KG1 (cell line): ENCODE results near the gene PDZD2.
"Not testable (repeated sequence)": the region's sequence is repeated elsewhere in the genome, so short reads cannot be mapped to it uniquely, and the experiment has no call there.

Source experiments
- DNase-seq: peaks from one replicate; lab custom pipeline; 2025; lab: John Stamatoyannopoulos, UW

PDZD2 gene

DNA sequence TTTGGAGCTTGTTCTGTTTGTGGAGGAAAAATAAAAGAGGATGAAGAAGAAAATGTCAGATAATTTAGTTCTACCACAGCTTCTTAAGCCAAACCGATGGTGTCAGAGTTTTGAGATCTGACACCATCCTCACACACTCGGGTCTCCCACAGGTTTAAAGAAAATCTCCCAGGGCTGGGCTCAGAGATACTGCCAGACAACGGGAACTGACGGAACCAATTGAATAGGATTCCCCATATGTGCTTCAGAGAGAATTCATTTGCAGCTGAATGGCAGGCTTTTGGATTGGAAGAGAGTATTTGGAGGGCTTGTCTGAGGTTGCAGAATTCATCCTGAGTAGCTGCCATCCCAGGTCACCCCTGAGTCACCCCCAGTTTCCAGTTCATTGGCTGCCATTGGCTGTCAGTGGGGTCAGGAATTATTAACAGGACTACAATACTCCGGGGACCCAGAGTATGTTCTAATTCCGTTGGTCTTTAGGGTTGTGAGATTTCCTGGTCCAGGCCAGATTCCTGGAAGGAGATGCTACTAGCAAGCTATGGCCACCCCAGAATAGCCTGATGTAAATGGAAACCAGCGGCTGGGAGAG is 131.3 kb downstream of the PDZD2 start:
- DNase-seq: no peak

GRCh38 chr5:31770998-31771397 is 132.1 kb downstream of the PDZD2 start:
- no peak for DNase-seq

DNA sequence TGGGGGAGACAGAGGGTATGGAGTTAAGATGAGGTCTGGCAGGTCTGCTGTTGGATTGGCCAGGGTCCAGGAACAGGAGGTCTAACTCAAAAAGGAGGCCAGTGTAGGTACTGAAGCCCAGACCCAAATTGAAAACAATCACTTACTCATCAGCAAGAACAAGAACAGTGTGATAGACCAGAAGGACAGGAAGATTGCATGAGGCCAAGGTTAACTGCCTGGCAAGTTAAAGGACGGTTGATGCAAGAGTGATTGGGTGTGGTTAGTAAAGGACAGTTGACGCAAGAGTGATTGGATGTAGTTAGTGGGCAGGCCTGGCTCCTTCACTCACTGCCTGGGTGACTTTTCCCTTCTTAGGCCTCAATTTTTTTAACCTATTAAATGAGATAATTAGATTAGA is 132.6 kb downstream of the PDZD2 start:
- no peak for DNase-seq

DNA sequence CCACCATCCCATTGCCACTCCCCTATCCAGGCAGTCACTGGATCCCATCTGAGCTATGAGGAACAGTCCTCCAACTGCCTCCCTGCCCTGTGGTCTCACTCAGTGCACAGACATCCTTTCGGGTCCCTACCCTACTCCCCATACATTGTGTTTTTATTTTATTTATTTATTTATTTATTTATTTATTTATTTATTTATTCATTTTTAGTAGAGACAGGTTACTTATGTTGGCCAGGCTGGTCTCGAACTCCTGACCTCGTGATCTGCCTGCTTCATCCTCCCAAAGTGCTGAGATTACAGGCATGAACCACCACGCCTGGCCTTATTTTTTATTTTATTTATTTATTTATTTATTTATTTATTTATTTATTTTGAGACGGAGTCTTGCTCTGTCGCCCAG is 137.4 kb downstream of the PDZD2 start:
- not testable (repeated sequence) for DNase-seq

GRCh38 chr5:31776976-31777651 is 138.2 kb downstream of the PDZD2 start:
- DNase-seq: no peak

GRCh38 chr5:31781772-31782171 is 142.8 kb downstream of the PDZD2 start:
- DNase-seq: no peak

- DNase-seq: no peak
Measured at GRCh38 chr5:31783086-31783645, 144.2 kb downstream of the PDZD2 start.

GRCh38 chr5:31783731-31784130 is 144.8 kb downstream of the PDZD2 start:
- DNase-seq: no peak

GRCh38 chr5:31786090-31786631 is 147.2 kb downstream of the PDZD2 start:
- no peak for DNase-seq

- no peak for DNase-seq
Measured at GRCh38 chr5:31794009-31794408, 155.1 kb downstream of the PDZD2 start.

DNA sequence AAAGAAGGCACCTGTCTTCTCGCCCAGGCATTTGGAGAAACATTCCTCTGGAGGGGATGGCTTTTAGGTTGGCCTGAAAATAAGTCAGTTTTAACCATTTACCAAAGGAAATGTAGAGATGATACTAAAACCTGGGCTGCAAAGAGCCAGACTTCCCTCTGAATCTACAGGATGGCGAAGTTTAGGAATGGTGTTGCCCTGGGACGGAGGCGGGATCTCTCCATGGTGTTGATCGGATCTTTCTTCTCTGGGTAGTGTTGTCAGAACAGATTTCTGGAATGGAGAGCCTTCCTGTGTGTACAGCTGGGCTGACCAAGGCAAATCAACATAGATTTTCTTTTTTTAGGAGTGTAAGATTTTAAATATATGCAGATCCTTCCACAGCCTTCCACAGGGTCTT is 159.2 kb downstream of the PDZD2 start:
- DNase-seq: no peak

DNA sequence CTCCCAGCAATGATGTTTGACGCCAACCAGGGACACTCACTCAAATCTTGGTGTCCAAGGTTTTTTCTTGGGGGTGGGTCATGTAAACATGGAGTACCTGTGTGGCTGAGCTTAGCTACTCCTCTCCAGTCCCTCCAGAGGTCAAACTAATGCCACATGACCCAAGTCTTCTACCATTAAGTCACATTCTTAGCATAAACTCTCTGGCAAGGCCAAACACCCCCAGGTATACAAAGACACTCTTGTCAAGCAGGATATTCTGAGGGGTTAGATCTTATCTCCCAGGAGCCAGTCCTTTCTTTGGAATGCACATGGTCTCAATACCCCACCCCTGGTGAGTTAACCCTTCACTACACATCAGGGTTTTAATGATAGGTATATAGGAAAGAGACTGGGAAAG is 161.4 kb downstream of the PDZD2 start:
- no peak for DNase-seq

GRCh38 chr5:31805785-31806400 is 167.0 kb downstream of the PDZD2 start:
- DNase-seq: no peak

DNA sequence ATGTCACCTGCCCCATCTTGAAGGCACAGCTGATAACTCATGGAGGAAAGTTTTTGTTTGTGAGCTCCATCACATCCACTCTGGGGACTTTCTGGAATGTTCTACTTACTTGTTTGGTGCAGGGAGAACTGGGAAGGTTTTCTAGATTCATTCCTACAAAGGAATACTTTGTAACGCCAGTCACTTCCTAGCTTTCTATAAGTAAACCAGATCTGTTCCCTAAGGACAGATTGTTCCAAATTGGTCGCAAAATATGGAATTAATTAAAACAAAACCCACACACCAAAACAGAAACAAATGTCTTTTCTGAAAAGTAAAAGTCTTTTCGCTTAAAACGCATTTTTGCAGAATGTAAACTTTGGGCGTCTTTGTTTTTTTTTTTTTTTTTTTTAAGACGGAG is 167.6 kb downstream of the PDZD2 start:
- DNase-seq: no peak

DNA sequence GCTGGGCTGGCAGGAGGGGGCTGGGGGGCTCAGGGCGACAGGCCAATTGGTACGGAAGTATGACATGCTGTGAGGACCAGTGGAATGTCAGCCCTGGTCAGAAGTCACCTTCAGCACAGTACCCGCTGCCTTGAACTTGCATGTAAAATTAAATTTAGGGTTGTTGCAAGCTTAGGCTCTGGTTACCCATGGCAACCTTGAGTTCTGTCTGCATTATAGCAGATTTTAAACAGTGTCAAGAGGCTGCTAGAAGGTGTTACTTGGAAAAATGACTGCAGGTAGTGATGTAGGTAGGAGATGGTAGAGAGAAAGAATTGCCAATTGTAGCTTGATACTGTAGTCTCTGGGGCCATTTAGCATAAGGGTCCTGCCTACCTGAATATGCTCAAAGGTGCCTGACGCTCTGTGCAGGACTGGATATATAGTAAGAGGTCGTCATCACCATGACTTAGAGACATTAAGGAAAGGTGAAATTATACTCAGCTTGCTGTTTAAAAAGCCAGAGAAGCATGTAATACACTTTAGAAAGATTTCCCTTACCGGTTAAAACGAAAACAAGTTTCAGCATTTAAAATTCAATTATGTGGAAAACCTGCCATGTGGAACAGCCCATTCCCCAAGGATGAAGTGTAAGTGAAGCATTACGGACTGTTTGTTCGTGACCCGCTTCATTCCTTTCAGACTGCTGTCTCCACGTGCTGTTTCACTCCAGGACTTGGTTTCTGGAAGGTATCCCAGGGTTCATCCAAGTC is 169.0 kb downstream of the PDZD2 start:
- no peak for DNase-seq

GRCh38 chr5:31809050-31809870 is 170.3 kb downstream of the PDZD2 start:
- no peak for DNase-seq

GRCh38 chr5:31811210-31811609 is 172.3 kb downstream of the PDZD2 start:
- no peak for DNase-seq

DNA sequence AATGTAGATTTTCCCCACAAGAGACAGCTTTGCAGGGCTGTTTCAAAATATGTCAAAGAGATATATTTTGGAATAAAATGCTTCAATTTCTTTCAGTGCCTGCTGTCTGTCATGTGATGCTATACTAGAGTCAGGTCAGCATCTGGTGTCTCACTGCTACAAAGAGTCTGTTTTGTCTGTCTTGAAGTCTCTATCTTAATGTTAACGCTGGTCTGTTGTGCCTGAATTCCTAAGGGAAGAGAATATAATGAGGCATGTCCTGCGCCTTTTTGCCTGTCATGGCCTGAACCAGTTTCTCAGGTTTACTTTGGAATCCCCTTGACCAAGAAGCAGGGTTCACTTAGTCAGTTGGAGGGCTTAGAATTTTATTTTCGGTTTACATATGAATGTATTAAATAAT is 176.4 kb downstream of the PDZD2 start:
- DNase-seq: no peak

DNA sequence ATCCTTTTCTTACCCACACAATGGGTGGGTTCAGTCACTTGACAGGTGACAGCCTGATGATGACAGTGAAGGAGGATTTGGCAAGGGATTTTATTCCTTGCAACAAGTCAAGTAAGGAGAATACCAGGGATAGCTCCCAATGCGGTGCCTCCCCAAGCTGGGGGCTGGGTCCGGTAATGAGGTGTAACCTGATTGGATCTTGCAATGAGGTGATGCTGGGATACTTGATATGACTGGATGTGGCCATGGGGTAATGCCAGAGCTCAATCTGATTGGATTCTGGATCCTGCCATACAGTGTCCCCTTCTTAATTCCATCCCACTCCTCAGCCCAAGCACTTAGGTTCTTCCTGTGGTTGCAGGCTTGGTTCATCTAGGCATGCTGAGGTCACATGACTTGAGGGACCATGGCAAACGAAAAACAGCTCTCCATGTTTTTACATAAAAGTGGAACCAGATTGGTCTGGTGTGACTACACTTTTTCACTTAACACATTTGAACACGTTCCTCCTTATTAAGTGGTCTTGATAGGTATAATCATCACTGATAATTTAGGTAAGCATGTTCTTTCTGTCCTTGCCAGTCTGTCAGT is 181.1 kb downstream of the PDZD2 start:
- no peak for DNase-seq

DNA sequence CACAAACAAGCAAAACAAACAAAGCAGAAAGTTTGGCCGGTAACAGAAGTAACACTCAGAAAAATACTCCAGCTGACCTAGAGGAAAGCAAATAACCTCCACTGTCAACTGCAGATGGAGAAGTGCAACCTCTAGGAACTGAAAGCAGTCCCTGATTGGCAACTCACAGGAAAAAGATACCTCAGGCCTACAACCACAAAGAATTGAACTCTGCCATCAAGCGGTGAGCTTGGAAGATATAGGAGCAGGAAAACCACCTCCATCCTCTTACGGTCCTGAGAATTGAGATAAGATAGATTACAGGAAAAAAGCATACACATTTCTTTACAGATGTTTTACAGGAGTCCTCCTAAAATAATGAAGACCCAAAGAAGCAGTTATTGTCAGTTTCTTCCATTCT is 184.5 kb downstream of the PDZD2 start:
- DNase-seq: peak; percentile 35
